WTC11 (cell line): Measurements from ENCODE around the gene SURF2. TPM values are rescaled to one million over a fixed set of nuclear protein-coding genes. Genes with fewer than 3 reads are reported as not detected.

ENCODE experiments used
- ATAC-seq: fragments of 200-7000 bp; cut with Tn5 transposase; 2 replicates; pipeline ENCODE4 v1.10.0; 2021; ENCODE audit warnings: mild to moderate bottlenecking, moderate library complexity
- CTCF ChIA-PET: fragments of 300-600 bp; sonication (Branson Sonifier 250); formaldehyde crosslinking; loops from one replicate; lab custom pipeline; 2021; ENCODE audit warnings: antibody characterized with exemption; lab: Charles Lee
- POLR2A ChIA-PET: fragments of 350-600 bp; sonication (Branson Sonifier 250); formaldehyde crosslinking; loops from one replicate; lab custom pipeline; 2021; ENCODE audit warnings: antibody characterized with exemption; lab: Charles Lee
- DNase-seq: peaks from one replicate; pipeline ENCODE4 v3.0.0; 2021; ENCODE audit warnings: low spot score
- H3K27ac Mint-ChIP-seq: 2 replicates; pipeline ENCODE4 v1.8.0; 2021; ENCODE audit warnings: mixed read lengths
- H3K27me3 Mint-ChIP-seq: 2 replicates; pipeline ENCODE4 v1.8.0; 2021; ENCODE audit warnings: low read depth, mild to moderate bottlenecking, moderate library complexity, mixed read lengths
- H3K36me3 Mint-ChIP-seq: 2 replicates; pipeline ENCODE4 v1.8.0; 2021; ENCODE audit warnings: mixed read lengths
- H3K4me1 Mint-ChIP-seq: 2 replicates; pipeline ENCODE4 v1.8.0; 2022; ENCODE audit warnings: mixed read lengths
- H3K4me3 Mint-ChIP-seq: 2 replicates; pipeline ENCODE4 v1.8.0; 2021; ENCODE audit warnings: mild to moderate bottlenecking, moderate library complexity, mixed read lengths
- H3K9me3 Mint-ChIP-seq: 2 replicates; pipeline ENCODE4 v1.8.0; 2021; ENCODE audit warnings: mixed read lengths
- IRF2 ChIP-seq: sonication (generic); formaldehyde crosslinking; IDR thresholded peaks from 2 replicates; pipeline ENCODE4 v1.8.0; 2022; ENCODE audit warnings: low read depth, missing genetic modification reagents, borderline replicate concordance
- JUN ChIP-seq: sonication (generic); formaldehyde crosslinking; IDR thresholded peaks from 2 replicates; pipeline ENCODE4 v1.8.0; 2023; ENCODE audit warnings: mild to moderate bottlenecking, missing genetic modification reagents
- KAT7 ChIP-seq: sonication (generic); formaldehyde crosslinking; IDR thresholded peaks from 2 replicates; pipeline ENCODE4 v1.8.1; 2023; ENCODE audit warnings: missing genetic modification reagents, mild to moderate bottlenecking, borderline replicate concordance
- MXD4 ChIP-seq: fragments of 250-450 bp; sonication (Bioruptor Pico); IDR thresholded peaks from 2 replicates; pipeline ENCODE4 v1.8.0; 2021; ENCODE audit warnings: mild to moderate bottlenecking, moderate library complexity, borderline replicate concordance
- NFATC4 ChIP-seq: fragments of 250-450 bp; sonication (Bioruptor Pico); IDR thresholded peaks from 2 replicates; pipeline ENCODE4 v1.9.0; 2021; ENCODE audit warnings: mild to moderate bottlenecking
- NFYB ChIP-seq: sonication (generic); formaldehyde crosslinking; conservative IDR thresholded peaks from 2 replicates; pipeline ENCODE4 v1.8.0; 2022; ENCODE audit warnings: low read depth, missing genetic modification reagents
- SMAD4 ChIP-seq: sonication (generic); formaldehyde crosslinking; IDR thresholded peaks from 2 replicates; pipeline ENCODE4 v1.8.0; 2022; ENCODE audit warnings: mild to moderate bottlenecking, missing genetic modification reagents
- TCF7 ChIP-seq: sonication (generic); formaldehyde crosslinking; IDR thresholded peaks from 2 replicates; pipeline ENCODE4 v1.8.0; 2022; ENCODE audit warnings: mild to moderate bottlenecking, low read depth, missing genetic modification reagents, moderate library complexity
- TEAD4 ChIP-seq: sonication (generic); formaldehyde crosslinking; IDR thresholded peaks from 2 replicates; pipeline ENCODE4 v1.8.0; 2022; ENCODE audit warnings: mild to moderate bottlenecking, missing genetic modification reagents
- ZNF138 ChIP-seq: sonication (generic); formaldehyde crosslinking; conservative IDR thresholded peaks from 2 replicates; pipeline ENCODE4 v1.8.1; 2022; ENCODE audit warnings: mild to moderate bottlenecking, moderate library complexity, missing genetic modification reagents
- ZNF317 ChIP-seq: sonication (generic); formaldehyde crosslinking; IDR thresholded peaks from 2 replicates; pipeline ENCODE4 v1.8.1; 2023; ENCODE audit warnings: low read depth, mild to moderate bottlenecking, moderate library complexity, missing genetic modification reagents, borderline replicate concordance
- total RNA-seq: library from RNA; stranded (reverse); gene quantifications from 3 replicates; pipeline ENCODE4 v1.2.3, GENCODE V29; 2021
- TF ChIP-seq, protein P1 (sequence below): sonication (generic); formaldehyde crosslinking; IDR thresholded peaks from 2 replicates; pipeline ENCODE4 v1.8.0; 2022; ENCODE audit warnings: missing genetic modification reagents
- TF ChIP-seq, protein P2 (sequence below): sonication (generic); formaldehyde crosslinking; IDR thresholded peaks from 2 replicates; pipeline ENCODE4 v1.8.1; 2023; ENCODE audit warnings: mild to moderate bottlenecking, missing genetic modification reagents
- TF ChIP-seq, protein P3 (sequence below): sonication (generic); formaldehyde crosslinking; conservative IDR thresholded peaks from 2 replicates; pipeline ENCODE4 v1.8.1; 2023; ENCODE audit warnings: mild to moderate bottlenecking, low read depth, missing genetic modification reagents, moderate library complexity
- TF ChIP-seq, protein P4 (sequence below): sonication (generic); formaldehyde crosslinking; IDR thresholded peaks from 2 replicates; pipeline ENCODE4 v1.8.1; 2022; ENCODE audit warnings: mild to moderate bottlenecking, moderate library complexity, missing genetic modification reagents
- TF ChIP-seq, protein P5 (sequence below): sonication (generic); formaldehyde crosslinking; IDR thresholded peaks from 2 replicates; pipeline ENCODE4 v1.8.1; 2022; ENCODE audit warnings: mild to moderate bottlenecking, missing genetic modification reagents, moderate library complexity, borderline replicate concordance
- TF ChIP-seq, protein P6 (sequence below): fragments of 200-600 bp; IDR thresholded peaks from 2 replicates; pipeline ENCODE4 v1.8.0; 2022; ENCODE audit warnings: antibody characterized with exemption

Gene SURF2
- total RNA-seq, 1 experiment from 2014 or later: 33.3 TPM

DNA sequence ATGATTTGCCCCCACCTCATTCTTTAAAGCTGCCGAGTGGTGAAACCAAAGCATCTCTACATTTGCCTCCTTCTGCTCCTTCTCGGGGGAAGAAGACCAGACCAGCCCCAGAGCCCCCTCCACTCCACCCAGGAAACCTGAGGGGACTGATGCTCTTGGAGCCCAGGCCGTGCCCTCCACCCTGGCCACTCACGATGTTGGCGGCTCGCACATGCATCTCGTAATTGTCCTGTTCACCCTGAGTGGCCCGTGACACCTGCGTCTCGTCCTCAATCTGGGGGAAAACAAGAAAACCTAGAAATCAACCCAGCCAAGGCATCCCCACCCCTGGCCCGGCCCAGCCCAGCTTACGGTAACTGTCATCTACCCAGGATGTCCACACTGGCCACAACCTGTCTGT, 11.4 kb upstream of the SURF2 start (continued):
- TF ChIP-seq, protein P1, sequence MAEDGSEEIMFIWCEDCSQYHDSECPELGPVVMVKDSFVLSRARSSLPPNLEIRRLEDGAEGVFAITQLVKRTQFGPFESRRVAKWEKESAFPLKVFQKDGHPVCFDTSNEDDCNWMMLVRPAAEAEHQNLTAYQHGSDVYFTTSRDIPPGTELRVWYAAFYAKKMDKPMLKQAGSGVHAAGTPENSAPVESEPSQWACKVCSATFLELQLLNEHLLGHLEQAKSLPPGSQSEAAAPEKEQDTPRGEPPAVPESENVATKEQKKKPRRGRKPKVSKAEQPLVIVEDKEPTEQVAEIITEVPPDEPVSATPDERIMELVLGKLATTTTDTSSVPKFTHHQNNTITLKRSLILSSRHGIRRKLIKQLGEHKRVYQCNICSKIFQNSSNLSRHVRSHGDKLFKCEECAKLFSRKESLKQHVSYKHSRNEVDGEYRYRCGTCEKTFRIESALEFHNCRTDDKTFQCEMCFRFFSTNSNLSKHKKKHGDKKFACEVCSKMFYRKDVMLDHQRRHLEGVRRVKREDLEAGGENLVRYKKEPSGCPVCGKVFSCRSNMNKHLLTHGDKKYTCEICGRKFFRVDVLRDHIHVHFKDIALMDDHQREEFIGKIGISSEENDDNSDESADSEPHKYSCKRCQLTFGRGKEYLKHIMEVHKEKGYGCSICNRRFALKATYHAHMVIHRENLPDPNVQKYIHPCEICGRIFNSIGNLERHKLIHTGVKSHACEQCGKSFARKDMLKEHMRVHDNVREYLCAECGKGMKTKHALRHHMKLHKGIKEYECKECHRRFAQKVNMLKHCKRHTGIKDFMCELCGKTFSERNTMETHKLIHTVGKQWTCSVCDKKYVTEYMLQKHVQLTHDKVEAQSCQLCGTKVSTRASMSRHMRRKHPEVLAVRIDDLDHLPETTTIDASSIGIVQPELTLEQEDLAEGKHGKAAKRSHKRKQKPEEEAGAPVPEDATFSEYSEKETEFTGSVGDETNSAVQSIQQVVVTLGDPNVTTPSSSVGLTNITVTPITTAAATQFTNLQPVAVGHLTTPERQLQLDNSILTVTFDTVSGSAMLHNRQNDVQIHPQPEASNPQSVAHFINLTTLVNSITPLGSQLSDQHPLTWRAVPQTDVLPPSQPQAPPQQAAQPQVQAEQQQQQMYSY (CRISPR knock-in tag): no peak
- no peak for TF ChIP-seq NFYB (CRISPR knock-in tag)
- no peak for TF ChIP-seq ZNF138 (CRISPR knock-in tag)
- TF ChIP-seq NFATC4 (CRISPR knock-in tag): no peak
- TF ChIP-seq, protein P2, sequence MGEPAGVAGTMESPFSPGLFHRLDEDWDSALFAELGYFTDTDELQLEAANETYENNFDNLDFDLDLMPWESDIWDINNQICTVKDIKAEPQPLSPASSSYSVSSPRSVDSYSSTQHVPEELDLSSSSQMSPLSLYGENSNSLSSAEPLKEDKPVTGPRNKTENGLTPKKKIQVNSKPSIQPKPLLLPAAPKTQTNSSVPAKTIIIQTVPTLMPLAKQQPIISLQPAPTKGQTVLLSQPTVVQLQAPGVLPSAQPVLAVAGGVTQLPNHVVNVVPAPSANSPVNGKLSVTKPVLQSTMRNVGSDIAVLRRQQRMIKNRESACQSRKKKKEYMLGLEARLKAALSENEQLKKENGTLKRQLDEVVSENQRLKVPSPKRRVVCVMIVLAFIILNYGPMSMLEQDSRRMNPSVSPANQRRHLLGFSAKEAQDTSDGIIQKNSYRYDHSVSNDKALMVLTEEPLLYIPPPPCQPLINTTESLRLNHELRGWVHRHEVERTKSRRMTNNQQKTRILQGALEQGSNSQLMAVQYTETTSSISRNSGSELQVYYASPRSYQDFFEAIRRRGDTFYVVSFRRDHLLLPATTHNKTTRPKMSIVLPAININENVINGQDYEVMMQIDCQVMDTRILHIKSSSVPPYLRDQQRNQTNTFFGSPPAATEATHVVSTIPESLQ (CRISPR knock-in tag): no peak
- no peak for TF ChIP-seq MXD4 (CRISPR knock-in tag)

DNA sequence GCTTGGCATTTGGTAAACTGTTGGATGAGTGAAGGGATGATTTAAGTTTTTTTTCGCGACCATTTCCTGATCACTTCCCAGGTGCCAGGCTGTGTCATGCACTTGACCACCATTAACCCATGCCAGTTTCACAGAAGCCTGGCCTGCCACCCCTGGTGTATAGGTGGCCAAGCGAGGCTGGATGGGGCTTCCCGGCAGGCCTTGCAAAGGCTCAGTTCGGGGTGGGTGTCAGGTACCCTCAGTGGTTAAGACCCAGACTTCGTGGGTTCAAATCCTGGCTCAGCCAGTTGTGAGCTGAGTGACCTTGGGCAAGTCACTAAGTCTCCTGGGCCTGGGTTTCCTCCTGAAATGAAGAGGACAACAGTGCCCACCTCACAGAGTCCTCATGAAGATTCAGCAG, 10.8 kb upstream of the SURF2 start:
- ChIA-PET CTCF (interaction anchor here (1.7 kb wide), 1 partner anchor 25 kb away, joined by 3 read pairs; no protein-coding TSS in a partner anchor), POLR2A (no interaction called here)
- DNase-seq (no peak), ATAC-seq (no peak)
- Mint-ChIP-seq H3K9me3 (no peaks in the 10 kb centered on the region), H3K36me3 (peaks cover 69% of the 10 kb centered on the region), H3K4me1 (peaks cover 29% of the 10 kb centered on the region), H3K27ac (no peak overlapping the region), H3K27me3 (no peaks in the 10 kb centered on the region; the same call in 1 of the 2 replicates), H3K4me3 (no peak overlapping the region; the same call in 1 of the 2 replicates)
- TF ChIP-seq, protein P3, sequence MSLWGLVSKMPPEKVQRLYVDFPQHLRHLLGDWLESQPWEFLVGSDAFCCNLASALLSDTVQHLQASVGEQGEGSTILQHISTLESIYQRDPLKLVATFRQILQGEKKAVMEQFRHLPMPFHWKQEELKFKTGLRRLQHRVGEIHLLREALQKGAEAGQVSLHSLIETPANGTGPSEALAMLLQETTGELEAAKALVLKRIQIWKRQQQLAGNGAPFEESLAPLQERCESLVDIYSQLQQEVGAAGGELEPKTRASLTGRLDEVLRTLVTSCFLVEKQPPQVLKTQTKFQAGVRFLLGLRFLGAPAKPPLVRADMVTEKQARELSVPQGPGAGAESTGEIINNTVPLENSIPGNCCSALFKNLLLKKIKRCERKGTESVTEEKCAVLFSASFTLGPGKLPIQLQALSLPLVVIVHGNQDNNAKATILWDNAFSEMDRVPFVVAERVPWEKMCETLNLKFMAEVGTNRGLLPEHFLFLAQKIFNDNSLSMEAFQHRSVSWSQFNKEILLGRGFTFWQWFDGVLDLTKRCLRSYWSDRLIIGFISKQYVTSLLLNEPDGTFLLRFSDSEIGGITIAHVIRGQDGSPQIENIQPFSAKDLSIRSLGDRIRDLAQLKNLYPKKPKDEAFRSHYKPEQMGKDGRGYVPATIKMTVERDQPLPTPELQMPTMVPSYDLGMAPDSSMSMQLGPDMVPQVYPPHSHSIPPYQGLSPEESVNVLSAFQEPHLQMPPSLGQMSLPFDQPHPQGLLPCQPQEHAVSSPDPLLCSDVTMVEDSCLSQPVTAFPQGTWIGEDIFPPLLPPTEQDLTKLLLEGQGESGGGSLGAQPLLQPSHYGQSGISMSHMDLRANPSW (CRISPR knock-in tag): no peak
- TF ChIP-seq JUN (CRISPR knock-in tag): no peak
- TF ChIP-seq, protein P4, sequence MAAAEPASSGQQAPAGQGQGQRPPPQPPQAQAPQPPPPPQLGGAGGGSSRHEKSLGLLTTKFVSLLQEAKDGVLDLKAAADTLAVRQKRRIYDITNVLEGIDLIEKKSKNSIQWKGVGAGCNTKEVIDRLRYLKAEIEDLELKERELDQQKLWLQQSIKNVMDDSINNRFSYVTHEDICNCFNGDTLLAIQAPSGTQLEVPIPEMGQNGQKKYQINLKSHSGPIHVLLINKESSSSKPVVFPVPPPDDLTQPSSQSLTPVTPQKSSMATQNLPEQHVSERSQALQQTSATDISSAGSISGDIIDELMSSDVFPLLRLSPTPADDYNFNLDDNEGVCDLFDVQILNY (CRISPR knock-in tag): no peak
- TF ChIP-seq, protein P5, sequence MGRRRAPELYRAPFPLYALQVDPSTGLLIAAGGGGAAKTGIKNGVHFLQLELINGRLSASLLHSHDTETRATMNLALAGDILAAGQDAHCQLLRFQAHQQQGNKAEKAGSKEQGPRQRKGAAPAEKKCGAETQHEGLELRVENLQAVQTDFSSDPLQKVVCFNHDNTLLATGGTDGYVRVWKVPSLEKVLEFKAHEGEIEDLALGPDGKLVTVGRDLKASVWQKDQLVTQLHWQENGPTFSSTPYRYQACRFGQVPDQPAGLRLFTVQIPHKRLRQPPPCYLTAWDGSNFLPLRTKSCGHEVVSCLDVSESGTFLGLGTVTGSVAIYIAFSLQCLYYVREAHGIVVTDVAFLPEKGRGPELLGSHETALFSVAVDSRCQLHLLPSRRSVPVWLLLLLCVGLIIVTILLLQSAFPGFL (CRISPR knock-in tag): no peak
- no peak for TF ChIP-seq TEAD4 (CRISPR knock-in tag)
- TF ChIP-seq TCF7 (CRISPR knock-in tag): no peak
- no peak for TF ChIP-seq ZNF138 (CRISPR knock-in tag)
- no peak for TF ChIP-seq SMAD4 (CRISPR knock-in tag)
- TF ChIP-seq ZNF317 (CRISPR knock-in tag): no peak
- TF ChIP-seq KAT7: no peak
- no peak for TF ChIP-seq IRF2
- TF ChIP-seq, protein P6, sequence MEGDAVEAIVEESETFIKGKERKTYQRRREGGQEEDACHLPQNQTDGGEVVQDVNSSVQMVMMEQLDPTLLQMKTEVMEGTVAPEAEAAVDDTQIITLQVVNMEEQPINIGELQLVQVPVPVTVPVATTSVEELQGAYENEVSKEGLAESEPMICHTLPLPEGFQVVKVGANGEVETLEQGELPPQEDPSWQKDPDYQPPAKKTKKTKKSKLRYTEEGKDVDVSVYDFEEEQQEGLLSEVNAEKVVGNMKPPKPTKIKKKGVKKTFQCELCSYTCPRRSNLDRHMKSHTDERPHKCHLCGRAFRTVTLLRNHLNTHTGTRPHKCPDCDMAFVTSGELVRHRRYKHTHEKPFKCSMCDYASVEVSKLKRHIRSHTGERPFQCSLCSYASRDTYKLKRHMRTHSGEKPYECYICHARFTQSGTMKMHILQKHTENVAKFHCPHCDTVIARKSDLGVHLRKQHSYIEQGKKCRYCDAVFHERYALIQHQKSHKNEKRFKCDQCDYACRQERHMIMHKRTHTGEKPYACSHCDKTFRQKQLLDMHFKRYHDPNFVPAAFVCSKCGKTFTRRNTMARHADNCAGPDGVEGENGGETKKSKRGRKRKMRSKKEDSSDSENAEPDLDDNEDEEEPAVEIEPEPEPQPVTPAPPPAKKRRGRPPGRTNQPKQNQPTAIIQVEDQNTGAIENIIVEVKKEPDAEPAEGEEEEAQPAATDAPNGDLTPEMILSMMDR: no peak
